ENCODE data around the gene IGSF9B.

- TF ChIP-seq CTCF (IDR thresholded peaks at IDR 0.05; ENCODE audit: low read depth, low read length, missing input control), result no peak
- TF ChIP-seq GABPA (IDR thresholded peaks at IDR 0.05 in 1 of 2, conservative IDR thresholded peaks at IDR 0.05 in 1 of 2), result no peak
Measured at GRCh38 chr11:133907841-133908241, 48.9 kb downstream of the IGSF9B start.

Measured in liver (tissue), 3 donors.